WI38 (cell line): Measurements from ENCODE around the gene IGFBP5.

ENCODE experiments used
- H3K4me3 ChIP-seq: 2 replicates; pipeline ENCODE4 v1.5.1; 2011; ENCODE audit warnings: low read depth, mild to moderate bottlenecking, control low read depth, low read length
- TF ChIP-seq, protein P1 (sequence below): IDR thresholded peaks from 2 replicates; pipeline ENCODE4 v1.5.1; 2012; ENCODE audit warnings: low read depth, mild to moderate bottlenecking, control low read depth, low read length

Gene IGFBP5

GRCh38 chr2:216626875-216627245 lies 68.5 kb downstream of the IGFBP5 start:
- no peak overlapping the region for H3K4me3 ChIP-seq
- TF ChIP-seq, protein P1, sequence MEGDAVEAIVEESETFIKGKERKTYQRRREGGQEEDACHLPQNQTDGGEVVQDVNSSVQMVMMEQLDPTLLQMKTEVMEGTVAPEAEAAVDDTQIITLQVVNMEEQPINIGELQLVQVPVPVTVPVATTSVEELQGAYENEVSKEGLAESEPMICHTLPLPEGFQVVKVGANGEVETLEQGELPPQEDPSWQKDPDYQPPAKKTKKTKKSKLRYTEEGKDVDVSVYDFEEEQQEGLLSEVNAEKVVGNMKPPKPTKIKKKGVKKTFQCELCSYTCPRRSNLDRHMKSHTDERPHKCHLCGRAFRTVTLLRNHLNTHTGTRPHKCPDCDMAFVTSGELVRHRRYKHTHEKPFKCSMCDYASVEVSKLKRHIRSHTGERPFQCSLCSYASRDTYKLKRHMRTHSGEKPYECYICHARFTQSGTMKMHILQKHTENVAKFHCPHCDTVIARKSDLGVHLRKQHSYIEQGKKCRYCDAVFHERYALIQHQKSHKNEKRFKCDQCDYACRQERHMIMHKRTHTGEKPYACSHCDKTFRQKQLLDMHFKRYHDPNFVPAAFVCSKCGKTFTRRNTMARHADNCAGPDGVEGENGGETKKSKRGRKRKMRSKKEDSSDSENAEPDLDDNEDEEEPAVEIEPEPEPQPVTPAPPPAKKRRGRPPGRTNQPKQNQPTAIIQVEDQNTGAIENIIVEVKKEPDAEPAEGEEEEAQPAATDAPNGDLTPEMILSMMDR: no peak

DNA sequence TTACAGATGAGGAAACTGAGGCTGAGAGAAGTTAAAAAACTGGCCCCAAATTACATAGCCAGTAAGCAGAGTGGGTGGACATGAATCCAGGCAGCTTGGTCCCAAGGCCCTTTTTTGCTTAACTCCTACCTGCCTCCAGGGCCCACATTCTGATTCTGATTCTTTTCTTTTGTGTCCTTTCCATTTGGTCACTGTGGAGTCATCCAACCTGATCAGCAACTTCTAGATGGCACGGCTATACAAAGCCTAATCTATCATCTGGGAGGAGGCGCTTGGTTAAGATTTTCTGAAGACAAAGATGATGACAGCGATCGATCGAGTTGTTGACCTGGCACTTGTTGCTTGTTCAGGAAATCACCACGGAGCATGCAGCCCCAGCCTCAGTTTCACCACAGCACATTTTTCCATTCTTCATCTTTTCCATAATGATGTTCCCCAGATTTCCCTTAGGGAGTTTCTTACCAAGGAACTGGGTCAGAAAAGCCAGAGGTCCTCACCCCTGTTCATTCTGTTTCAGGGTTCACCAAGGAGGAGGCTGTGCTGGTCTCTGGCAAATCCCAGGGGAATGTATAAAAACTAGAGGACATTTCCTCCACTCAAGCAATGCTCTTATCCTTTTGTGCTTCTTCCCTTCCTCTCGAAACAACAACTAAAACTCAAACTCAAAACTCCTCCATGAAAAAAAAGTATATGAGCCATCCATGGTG lies 69.0 kb downstream of the IGFBP5 start:
- TF ChIP-seq, protein P1: no peak
- H3K4me3 ChIP-seq: no peak overlapping the region

GRCh38 chr2:216624251-216624650 lies 71.1 kb downstream of the IGFBP5 start:
- no peak overlapping the region for H3K4me3 ChIP-seq
- TF ChIP-seq, protein P1: no peak

DNA sequence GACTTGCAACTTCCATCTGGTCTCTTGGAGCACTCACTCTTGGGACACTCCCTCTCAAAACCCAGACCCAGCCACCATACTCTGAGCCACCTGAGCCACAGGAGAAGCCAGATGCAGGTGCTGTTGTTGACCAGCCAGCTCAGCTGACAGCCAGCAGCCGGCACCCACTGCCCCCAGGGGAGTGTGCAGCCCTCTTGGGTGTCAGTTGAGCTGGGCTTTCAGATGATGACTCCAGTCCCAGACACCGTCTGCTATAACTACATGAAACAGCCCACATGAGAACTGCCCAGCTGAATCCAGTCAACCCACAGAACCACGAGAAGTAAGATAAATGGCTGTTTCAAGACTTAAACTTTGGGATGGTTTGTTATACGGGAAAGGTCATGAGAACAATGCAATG lies 72.8 kb downstream of the IGFBP5 start:
- TF ChIP-seq, protein P1: no peak
- H3K4me3 ChIP-seq: no peak overlapping the region
